GM12872 (cell line): ENCODE measurements around the gene PADI4.

Experiments used
- CTCF ChIP-seq: IDR thresholded peaks from 3 replicates; pipeline ENCODE4 v1.5.1; 2011; ENCODE audit warnings: low read depth, mild to moderate bottlenecking, low read length, moderate library complexity; ENCODE audit not compliant: insufficient read depth

The PADI4 gene

GRCh38 chr1:17347769-17348592 is 40.0 kb downstream of the PADI4 start:
- no peak for TF ChIP-seq CTCF

DNA sequence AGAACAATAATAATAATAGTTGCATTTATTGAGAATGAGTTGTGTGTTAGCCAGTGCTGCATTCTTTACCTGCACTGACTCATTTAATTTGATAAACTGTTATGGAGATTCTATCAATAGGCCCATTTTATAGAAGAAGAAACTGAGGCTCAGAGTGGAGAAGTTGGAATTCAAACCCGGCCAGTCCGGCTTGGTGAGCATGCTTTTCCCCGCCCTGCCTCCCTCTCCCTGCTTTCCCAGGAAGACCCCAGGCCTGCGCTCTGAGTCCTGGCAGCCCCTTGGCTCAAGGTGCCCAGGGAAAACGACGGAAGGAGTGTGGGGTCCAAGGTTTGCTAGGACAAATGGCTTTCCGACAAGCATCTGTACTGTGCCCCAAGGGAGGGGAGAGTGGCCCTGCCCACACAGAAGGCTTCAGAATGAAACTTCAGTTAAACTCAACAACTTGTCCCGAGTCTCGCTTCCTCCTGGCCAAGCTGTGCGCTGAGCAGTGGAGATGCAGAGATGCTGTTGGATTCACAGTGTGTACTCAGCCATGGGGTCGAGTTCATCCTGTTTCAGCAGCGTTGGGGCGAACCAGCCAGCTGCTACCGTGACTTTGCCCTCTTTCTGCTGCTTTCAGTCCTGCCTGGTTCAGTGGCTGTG is 40.7 kb downstream of the PADI4 start:
- no peak for TF ChIP-seq CTCF

GRCh38 chr1:17350083-17350482 is 42.1 kb downstream of the PADI4 start:
- TF ChIP-seq CTCF = no peak

DNA sequence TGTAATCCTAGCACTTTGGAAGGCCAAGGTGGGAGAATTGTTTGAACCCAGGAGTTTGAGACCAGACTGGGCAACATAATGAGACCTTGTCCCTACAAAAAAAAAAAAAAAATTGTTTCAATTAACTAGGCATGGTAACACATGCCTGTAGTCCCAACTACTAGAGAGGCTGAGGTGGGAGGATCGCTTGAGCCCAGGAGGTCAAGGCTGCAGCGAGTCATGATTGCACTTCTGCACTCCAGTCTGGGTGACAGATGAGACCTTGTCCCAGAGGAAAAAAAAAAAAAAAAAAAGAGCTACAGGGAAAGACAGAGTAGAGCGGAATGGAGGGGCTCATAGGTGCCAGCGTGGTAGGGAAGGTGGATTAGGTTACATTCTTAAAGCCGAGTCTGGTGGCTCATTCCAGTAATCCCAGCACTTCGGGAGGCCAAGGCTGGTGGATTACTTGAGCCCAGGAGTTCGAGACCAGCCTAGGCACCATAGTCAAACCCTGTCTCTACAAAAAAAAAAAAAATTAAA is 43.0 kb downstream of the PADI4 start:
- TF ChIP-seq CTCF = no peak

DNA sequence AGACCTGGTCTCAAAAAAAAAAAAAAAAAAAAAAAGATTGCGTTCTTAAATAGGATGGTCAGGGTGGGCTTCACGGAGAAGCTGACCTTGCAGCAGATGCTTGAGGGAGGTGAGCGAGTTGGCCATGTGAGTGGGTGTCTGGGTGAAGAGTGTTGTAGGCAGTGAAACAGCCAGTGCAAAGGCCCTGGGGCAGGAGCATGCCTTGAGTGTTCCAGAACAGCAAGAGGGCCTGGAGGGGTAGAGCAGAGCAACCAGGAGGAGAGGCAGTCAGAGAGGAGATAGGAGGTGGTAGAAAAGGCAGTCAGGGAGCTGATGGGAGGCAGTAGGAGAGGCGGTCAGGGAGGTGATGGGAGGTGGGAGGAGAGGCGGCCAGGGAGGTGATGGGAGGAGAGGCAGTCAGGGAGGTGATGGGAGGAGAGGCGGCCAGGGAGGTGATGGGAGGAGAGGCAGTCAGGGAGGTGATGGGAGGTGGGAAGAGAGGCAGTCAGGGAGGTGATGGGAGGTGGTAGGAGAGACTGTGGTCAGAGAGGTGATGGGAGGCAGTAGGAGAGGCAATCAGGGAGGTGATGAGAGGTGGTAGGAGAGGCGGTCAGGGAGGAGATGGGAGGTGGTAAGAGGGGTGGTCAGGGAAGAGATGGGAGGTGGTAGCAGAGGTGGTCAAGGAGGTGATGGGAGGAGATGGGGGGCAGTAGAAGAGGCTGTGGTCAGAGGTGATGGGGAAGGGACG is 43.8 kb downstream of the PADI4 start:
- no peak for TF ChIP-seq CTCF

DNA sequence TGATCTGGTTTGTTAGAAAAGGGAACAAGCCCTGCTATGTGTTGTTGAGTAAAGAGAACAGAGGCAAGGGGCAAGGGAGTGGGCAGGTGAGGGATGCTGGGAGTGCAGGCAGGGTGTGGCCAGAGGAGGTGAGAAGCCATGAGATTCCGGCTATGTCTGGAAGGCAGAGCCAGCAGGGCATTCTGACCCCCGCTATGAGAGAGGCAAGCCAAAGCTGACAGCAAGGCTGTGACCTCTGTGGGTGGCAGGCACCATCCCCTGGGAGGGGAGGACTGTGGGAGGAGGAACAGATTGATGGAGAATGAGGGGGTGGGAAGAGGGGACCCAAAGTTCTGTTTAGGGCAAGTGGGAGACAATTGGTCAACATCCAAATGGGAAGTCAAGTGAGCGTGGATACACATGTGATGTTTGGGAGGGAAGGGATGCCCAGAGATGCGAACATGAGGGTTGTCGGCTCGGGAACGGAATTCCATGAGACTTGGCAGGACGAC is 44.5 kb downstream of the PADI4 start:
- no peak for TF ChIP-seq CTCF

GRCh38 chr1:17355898-17356297 is 47.9 kb downstream of the PADI4 start:
- TF ChIP-seq CTCF = no peak
